Measurements from ENCODE around the gene PARS2. TPM values are rescaled to one million over a fixed set of nuclear protein-coding genes. Genes with fewer than 3 reads are reported as not detected.

The PARS2 gene
- total RNA-seq, 1 experiment from 2014 or later = 3.5 TPM

DNA sequence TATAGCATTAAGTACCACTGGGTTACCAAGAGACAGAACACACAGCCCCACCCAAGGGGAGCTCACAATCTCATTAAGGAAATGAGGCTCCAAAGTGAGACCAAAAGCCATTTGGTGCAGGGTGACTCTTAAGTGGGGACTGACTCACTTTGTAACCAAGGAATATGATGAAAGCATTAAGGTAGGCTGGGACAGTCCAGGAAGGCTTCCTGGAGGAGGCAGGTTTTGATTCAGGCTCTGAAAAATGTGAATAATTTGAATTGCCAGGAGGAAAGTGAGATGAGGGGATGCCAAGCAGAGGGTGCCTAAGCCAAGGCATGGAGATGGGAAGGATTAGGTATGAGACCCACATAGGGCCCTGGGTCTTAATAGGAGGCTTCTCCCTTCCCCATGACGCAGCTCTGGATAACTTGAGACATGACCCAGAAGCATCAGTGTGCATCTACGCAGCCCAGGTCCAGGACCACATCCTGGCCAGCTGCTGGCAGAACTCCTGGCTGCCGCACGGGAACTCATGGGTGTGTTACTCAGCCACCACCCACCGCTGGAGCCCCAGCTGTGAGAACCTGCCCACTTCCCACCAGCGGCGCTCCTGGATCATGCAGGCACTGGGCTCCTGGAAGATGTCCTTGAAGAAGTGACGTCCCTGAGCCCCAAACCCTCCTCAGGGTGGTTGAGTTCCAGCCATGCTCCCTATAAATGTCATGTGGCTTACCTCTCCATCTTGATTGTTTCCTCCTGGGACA lies 54.6 kb downstream of the PARS2 start:
- no peak overlapping the region for H3K9ac ChIP-seq (ENCODE audit: low read length)
- no peaks in the 10 kb centered on the region for H3K27me3 ChIP-seq (ENCODE audit: low read length)
- H3K9me3 ChIP-seq (ENCODE audit: low read length) = no peaks in the 10 kb centered on the region
- no peaks in the 10 kb centered on the region for H3K36me3 ChIP-seq (ENCODE audit: low read depth, low read length)
- no peaks in the 10 kb centered on the region for H3K4me1 ChIP-seq (ENCODE audit: insufficient read depth, low read length)
- no peaks in the 10 kb centered on the region for H4K20me1 ChIP-seq (ENCODE audit: low read length)
- intact Hi-C loops (cut with micrococcal nuclease) = no loop called here
- no peaks in the 10 kb centered on the region for H3K79me2 ChIP-seq (ENCODE audit: low read length)
- DNase-seq = no peak
- ChIA-PET POLR2A (ENCODE audit: unreplicated experiment) (no interaction called here), CTCF (no interaction called here)
- no peak overlapping the region for H2AFZ ChIP-seq (ENCODE audit: low read length)
- H3K4me3 ChIP-seq (ENCODE audit: low read length) = no peak overlapping the region
- ATAC-seq = no peak
- TF ChIP-seq EZH2 (IDR thresholded peaks at IDR 0.05; ENCODE audit: low read length, unreplicated experiment) (no peak), EZH2phosphoT487 (IDR thresholded peaks at IDR 0.05; ENCODE audit: borderline replicate concordance, low read length) (no peak)
- TF ChIP-seq, protein P1, sequence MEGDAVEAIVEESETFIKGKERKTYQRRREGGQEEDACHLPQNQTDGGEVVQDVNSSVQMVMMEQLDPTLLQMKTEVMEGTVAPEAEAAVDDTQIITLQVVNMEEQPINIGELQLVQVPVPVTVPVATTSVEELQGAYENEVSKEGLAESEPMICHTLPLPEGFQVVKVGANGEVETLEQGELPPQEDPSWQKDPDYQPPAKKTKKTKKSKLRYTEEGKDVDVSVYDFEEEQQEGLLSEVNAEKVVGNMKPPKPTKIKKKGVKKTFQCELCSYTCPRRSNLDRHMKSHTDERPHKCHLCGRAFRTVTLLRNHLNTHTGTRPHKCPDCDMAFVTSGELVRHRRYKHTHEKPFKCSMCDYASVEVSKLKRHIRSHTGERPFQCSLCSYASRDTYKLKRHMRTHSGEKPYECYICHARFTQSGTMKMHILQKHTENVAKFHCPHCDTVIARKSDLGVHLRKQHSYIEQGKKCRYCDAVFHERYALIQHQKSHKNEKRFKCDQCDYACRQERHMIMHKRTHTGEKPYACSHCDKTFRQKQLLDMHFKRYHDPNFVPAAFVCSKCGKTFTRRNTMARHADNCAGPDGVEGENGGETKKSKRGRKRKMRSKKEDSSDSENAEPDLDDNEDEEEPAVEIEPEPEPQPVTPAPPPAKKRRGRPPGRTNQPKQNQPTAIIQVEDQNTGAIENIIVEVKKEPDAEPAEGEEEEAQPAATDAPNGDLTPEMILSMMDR (conservative IDR thresholded peaks at IDR 0.05; ENCODE audit: low read depth, low read length) = no peak
- no peak overlapping the region for H3K4me2 ChIP-seq (ENCODE audit: low read length)
- no peak overlapping the region for H3K27ac ChIP-seq (ENCODE audit: low read length)
- no peaks in the 10 kb centered on the region for H3F3A ChIP-seq (ENCODE audit: low read length, unreplicated experiment)
- BruUV-seq (replicated peaks) = no TSS peak
- no peaks in the 10 kb centered on the region for H3K9me2 ChIP-seq (replicated peaks; ENCODE audit: low read length)

DNA sequence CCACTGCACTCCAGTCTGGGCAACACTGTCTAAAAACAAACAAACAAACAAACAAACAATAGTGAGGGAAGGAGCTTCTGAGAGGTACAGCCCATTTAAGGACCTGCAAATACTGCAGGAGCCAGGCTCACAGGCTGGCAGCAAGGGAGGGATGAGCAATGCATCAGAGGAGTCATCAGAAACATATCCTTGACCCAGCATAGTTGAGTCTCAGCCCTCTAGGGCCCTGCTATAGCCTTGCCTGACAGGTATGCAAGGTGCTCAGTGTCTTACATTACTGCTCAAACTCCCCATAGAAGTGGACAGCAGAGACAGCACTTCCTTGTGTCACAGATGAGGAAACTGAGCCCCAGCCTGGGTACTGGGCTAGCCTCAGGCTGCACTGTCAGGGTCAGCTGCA lies 55.9 kb downstream of the PARS2 start:
- H3K9me2 ChIP-seq (replicated peaks; ENCODE audit: low read length) = no peaks in the 10 kb centered on the region
- no peak overlapping the region for H2AFZ ChIP-seq (ENCODE audit: low read length)
- DNase-seq (no peak), ATAC-seq (no peak)
- no peaks in the 10 kb centered on the region for H3K4me1 ChIP-seq (ENCODE audit: insufficient read depth, low read length)
- ChIA-PET POLR2A (ENCODE audit: unreplicated experiment) (no interaction called here), CTCF (no interaction called here)
- H3K36me3 ChIP-seq (ENCODE audit: low read depth, low read length) = no peaks in the 10 kb centered on the region
- no peak overlapping the region for H3K27ac ChIP-seq (ENCODE audit: low read length)
- peaks cover 2% of the 10 kb centered on the region; the same call in 1 of the 2 replicates for H3K27me3 ChIP-seq (ENCODE audit: low read length)
- no peaks in the 10 kb centered on the region for H4K20me1 ChIP-seq (ENCODE audit: low read length)
- H3K4me3 ChIP-seq (ENCODE audit: low read length) = no peak overlapping the region
- intact Hi-C loops (cut with micrococcal nuclease) = no loop called here
- no peak overlapping the region for H3K4me2 ChIP-seq (ENCODE audit: low read length)
- H3K9ac ChIP-seq (ENCODE audit: low read length) = no peak overlapping the region
- TF ChIP-seq, protein P1 (conservative IDR thresholded peaks at IDR 0.05; ENCODE audit: low read depth, low read length) = no peak
- TF ChIP-seq EZH2 (IDR thresholded peaks at IDR 0.05; ENCODE audit: low read length, unreplicated experiment) = no peak
- TF ChIP-seq EZH2phosphoT487 (IDR thresholded peaks at IDR 0.05; ENCODE audit: borderline replicate concordance, low read length) = no peak
- no peaks in the 10 kb centered on the region for H3F3A ChIP-seq (ENCODE audit: low read length, unreplicated experiment)
- no peaks in the 10 kb centered on the region for H3K79me2 ChIP-seq (ENCODE audit: low read length)
- no TSS peak for BruUV-seq (replicated peaks)
- H3K9me3 ChIP-seq (ENCODE audit: low read length) = no peaks in the 10 kb centered on the region

Other genes starting within 250 kb of the PARS2 start
- 4.1 and 5.0 TPM in 2 replicates for gene ACOT11, start 216.3 kb downstream of the PARS2 start, total RNA-seq (2014; rRNA removed)
- gene FAM151A, start 141.0 kb downstream of the PARS2 start, total RNA-seq (2014; rRNA removed) = not detected in 2 replicates
- not detected in 2 replicates for gene MROH7, start 122.7 kb downstream of the PARS2 start, total RNA-seq (2014; rRNA removed)
- gene TTC4, start 48.7 kb downstream of the PARS2 start, total RNA-seq (2014; rRNA removed) = 28.2 and 34.7 TPM in 2 replicates
- gene TTC22, start 36.8 kb upstream of the PARS2 start, total RNA-seq (2014; rRNA removed) = 21.8 and 31.3 TPM in 2 replicates
- 166 TPM in 2 replicates for gene DHCR24, start 122.7 kb upstream of the PARS2 start, total RNA-seq (2014; rRNA removed)
- 0.95 and 3.8 TPM in 2 replicates for gene TMEM61, start 216.1 kb upstream of the PARS2 start, total RNA-seq (2014; rRNA removed)
- gene BSND, start 234.4 kb upstream of the PARS2 start, total RNA-seq (2014; rRNA removed) = not detected in 2 replicates

All from PC-3 (cell line).